ENCODE results near the gene RTTN.

The RTTN gene

GRCh38 chr18:70028084-70028483 lies 177.4 kb downstream of the RTTN start:
- no peak for DNase-seq (ENCODE audit: low read depth)

GRCh38 chr18:70025580-70025979 lies 179.9 kb downstream of the RTTN start:
- no peak for DNase-seq (ENCODE audit: low read depth)

GRCh38 chr18:70024829-70025228 lies 180.7 kb downstream of the RTTN start:
- DNase-seq (ENCODE audit: low read depth): no peak

GRCh38 chr18:70024093-70024492 lies 181.4 kb downstream of the RTTN start:
- no peak for DNase-seq (ENCODE audit: low read depth)

GRCh38 chr18:70022636-70023035 lies 182.9 kb downstream of the RTTN start:
- DNase-seq (ENCODE audit: low read depth): no peak

- DNase-seq (ENCODE audit: low read depth): no peak
Measured at GRCh38 chr18:70021498-70021897, 184.0 kb downstream of the RTTN start.

GRCh38 chr18:70021043-70021442 lies 184.4 kb downstream of the RTTN start:
- no peak for DNase-seq (ENCODE audit: low read depth)

GRCh38 chr18:70019991-70020390 lies 185.5 kb downstream of the RTTN start:
- no peak for DNase-seq (ENCODE audit: low read depth)

- DNase-seq (ENCODE audit: low read depth): no peak
Measured at GRCh38 chr18:70019136-70019535, 186.4 kb downstream of the RTTN start.

- no peak for DNase-seq (ENCODE audit: low read depth)
Measured at GRCh38 chr18:70015127-70015526, 190.4 kb downstream of the RTTN start.

GRCh38 chr18:70005580-70005979 lies 199.9 kb downstream of the RTTN start:
- no peak for DNase-seq (ENCODE audit: low read depth)

- no peak for DNase-seq (ENCODE audit: low read depth)
Measured at GRCh38 chr18:70004696-70005095, 200.8 kb downstream of the RTTN start.

- DNase-seq (ENCODE audit: low read depth): no peak
Measured at GRCh38 chr18:69999656-70000055, 205.8 kb downstream of the RTTN start.

- no peak for DNase-seq (ENCODE audit: low read depth)
Measured at GRCh38 chr18:69998523-69998987, 206.9 kb downstream of the RTTN start.

GRCh38 chr18:69996951-69997798 lies 208.3 kb downstream of the RTTN start:
- no peak for DNase-seq (ENCODE audit: low read depth)

GRCh38 chr18:69996417-69996816 lies 209.1 kb downstream of the RTTN start:
- no peak for DNase-seq (ENCODE audit: low read depth)

GRCh38 chr18:69995774-69996173 lies 209.7 kb downstream of the RTTN start:
- no peak for DNase-seq (ENCODE audit: low read depth)

- no peak for DNase-seq (ENCODE audit: low read depth)
Measured at GRCh38 chr18:69992776-69993175, 212.7 kb downstream of the RTTN start.

GRCh38 chr18:69987870-69988269 lies 217.6 kb downstream of the RTTN start:
- DNase-seq (ENCODE audit: low read depth): no peak

GRCh38 chr18:69985239-69985638 lies 220.2 kb downstream of the RTTN start:
- DNase-seq (ENCODE audit: low read depth): no peak

GRCh38 chr18:69982417-69982816 lies 223.1 kb downstream of the RTTN start:
- no peak for DNase-seq (ENCODE audit: low read depth)

- no peak for DNase-seq (ENCODE audit: low read depth)
Measured at GRCh38 chr18:69981948-69982347, 223.5 kb downstream of the RTTN start.

- no peak for DNase-seq (ENCODE audit: low read depth)
Measured at GRCh38 chr18:69980982-69981804, 224.3 kb downstream of the RTTN start.
